ENCODE data around the gene SPATA16. TPM values are rescaled to one million over a fixed set of nuclear protein-coding genes. Genes with fewer than 3 reads are reported as not detected.

SPATA16 gene
- total and polyA plus RNA-seq, 2 donors (not counting 3 experiments of a cell fraction or from before 2014, with no cell fraction given), result not detected

DNA sequence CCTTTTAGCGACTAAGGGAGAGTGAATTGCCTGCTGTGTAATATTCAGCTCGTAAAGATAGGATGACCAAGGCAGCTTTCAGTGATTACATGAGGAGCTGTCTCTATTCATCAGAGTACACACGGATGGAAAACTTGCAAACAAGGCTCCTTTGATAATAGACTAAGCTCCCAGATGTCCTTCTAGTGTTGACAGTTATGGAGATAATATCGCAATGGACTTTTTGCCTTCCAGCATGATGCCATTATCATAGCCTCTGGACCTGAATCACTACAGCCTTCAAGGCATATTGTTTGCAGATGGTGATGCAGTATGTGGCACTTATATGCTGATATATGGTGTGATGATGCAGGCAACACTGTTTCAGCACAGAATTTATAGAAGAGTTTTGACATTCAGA lies 296.6 kb downstream of the SPATA16 start:
- Histone ChIP-seq H3K79me2 (ENCODE audit: control insufficient read depth, insufficient read depth, low read length) (no peaks in the 10 kb centered on the region), H3K9me1 (replicated peaks; ENCODE audit: control insufficient read depth, extremely low read depth, insufficient read depth, low read length) (no peaks in the 10 kb centered on the region), H3K9ac (replicated peaks; ENCODE audit: extremely low read depth, insufficient read depth, low read length) (no peak overlapping the region), H3K9me3 (replicated peaks; ENCODE audit: control insufficient read depth, insufficient read depth, low read length) (no peaks in the 10 kb centered on the region), H4K20me1 (replicated peaks; ENCODE audit: control insufficient read depth, extremely low read depth, insufficient read depth, low read length) (no peaks in the 10 kb centered on the region), H3K4me1 (ENCODE audit: control insufficient read depth, extremely low read depth, insufficient read depth, low read length) (peaks cover 10% of the 10 kb centered on the region), H3K4me2 (ENCODE audit: insufficient read depth, low read length) (no peak overlapping the region), H3K27ac (ENCODE audit: insufficient read depth, low read depth, low read length) (no peak overlapping the region), H3K36me3 (ENCODE audit: control insufficient read depth in 2 of 2, extremely low read depth in 1 of 2, insufficient read depth in 2 of 2, low read length in 2 of 2) (no peaks in the 10 kb centered on the region), H3K27me3 (ENCODE audit: control insufficient read depth in 2 of 2, insufficient read depth in 2 of 2, low read length in 2 of 2) (no peaks in the 10 kb centered on the region), H2AFZ (ENCODE audit: low read depth, low read length) (no peak overlapping the region), H3K4me3 (replicated peaks in 1 of 3; ENCODE audit: insufficient read depth in 1 of 3, low read depth in 1 of 3, low read length in 3 of 3) (no peak overlapping the region)
- CTCF ChIA-PET, result interaction anchor here (2.3 kb wide), 1 partner anchor 9 kb away, joined by 9 read pairs; no protein-coding TSS in a partner anchor
- no peak for FAIRE-seq
- dilution Hi-C loops (cut with MboI; ENCODE audit: extremely low pct_ligation_motif_present, low sequenced_read_pairs), result no loop called here
- TF ChIP-seq MYC (IDR thresholded peaks at IDR 0.05; ENCODE audit: low read depth, low read length) (no peak), GATA2 (IDR thresholded peaks at IDR 0.05; ENCODE audit: insufficient read depth, insufficient read length, low read depth, low read length) (no peak)
- intact Hi-C loops (cut with micrococcal nuclease), result loop anchor here (2.0 kb wide), 1 partner anchor 24 kb away; no protein-coding TSS in a partner anchor
- DNase-seq (ENCODE audit: low read depth, low spot score), result no peak
- BruUV-seq (replicated peaks), result no TSS peak
- POLR2A ChIA-PET, result no interaction called here

DNA sequence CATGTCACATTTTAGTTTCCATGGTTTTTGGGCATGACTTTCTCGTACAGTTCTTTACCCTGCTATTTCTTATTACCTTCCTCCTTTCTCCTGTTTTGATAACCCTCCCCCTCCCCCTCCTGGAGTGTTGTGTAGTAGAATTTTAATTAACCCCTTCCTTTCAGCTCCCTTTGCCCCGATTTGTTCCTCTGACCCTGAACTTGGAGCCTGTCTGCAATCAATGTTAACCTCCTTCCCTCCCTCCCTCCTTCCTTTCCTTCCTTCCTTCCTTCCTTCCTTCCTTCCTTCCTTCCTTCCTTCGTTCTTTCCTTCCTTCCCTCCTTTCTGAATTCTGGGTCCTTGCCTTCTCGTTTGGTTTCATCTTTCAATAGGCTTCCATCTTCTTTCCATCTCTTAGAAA lies 300.1 kb downstream of the SPATA16 start:
- ChIA-PET POLR2A (no interaction called here), CTCF (no interaction called here)
- FAIRE-seq, result no peak
- Histone ChIP-seq H3K9ac (replicated peaks; ENCODE audit: extremely low read depth, insufficient read depth, low read length) (no peak overlapping the region), H3K4me1 (ENCODE audit: control insufficient read depth, extremely low read depth, insufficient read depth, low read length) (no peaks in the 10 kb centered on the region), H3K4me2 (ENCODE audit: insufficient read depth, low read length) (no peak overlapping the region), H3K9me3 (replicated peaks; ENCODE audit: control insufficient read depth, insufficient read depth, low read length) (no peaks in the 10 kb centered on the region), H3K27ac (ENCODE audit: insufficient read depth, low read depth, low read length) (no peak overlapping the region), H3K27me3 (ENCODE audit: control insufficient read depth in 2 of 2, insufficient read depth in 2 of 2, low read length in 2 of 2) (no peaks in the 10 kb centered on the region), H2AFZ (ENCODE audit: low read depth, low read length) (no peak overlapping the region), H3K9me1 (replicated peaks; ENCODE audit: control insufficient read depth, extremely low read depth, insufficient read depth, low read length) (no peaks in the 10 kb centered on the region), H3K4me3 (replicated peaks in 1 of 3; ENCODE audit: insufficient read depth in 1 of 3, low read depth in 1 of 3, low read length in 3 of 3) (no peak overlapping the region), H3K79me2 (ENCODE audit: control insufficient read depth, insufficient read depth, low read length) (no peaks in the 10 kb centered on the region), H4K20me1 (replicated peaks; ENCODE audit: control insufficient read depth, extremely low read depth, insufficient read depth, low read length) (no peaks in the 10 kb centered on the region), H3K36me3 (ENCODE audit: control insufficient read depth in 2 of 2, extremely low read depth in 1 of 2, insufficient read depth in 2 of 2, low read length in 2 of 2) (no peaks in the 10 kb centered on the region)
- no peak for DNase-seq (ENCODE audit: low read depth, low spot score)
- dilution Hi-C loops (cut with MboI; ENCODE audit: extremely low pct_ligation_motif_present, low sequenced_read_pairs), result no loop called here
- no TSS peak for BruUV-seq (replicated peaks)
- TF ChIP-seq MYC (IDR thresholded peaks at IDR 0.05; ENCODE audit: low read depth, low read length), result no peak
- no peak for TF ChIP-seq FOS (IDR thresholded peaks at IDR 0.05; ENCODE audit: borderline replicate concordance, insufficient read depth, low read length)
- no peak for TF ChIP-seq POLR2A (IDR thresholded peaks at IDR 0.05; ENCODE audit: low read depth, low read length)
- no peak for TF ChIP-seq EZH2 (IDR thresholded peaks at IDR 0.05; ENCODE audit: borderline replicate concordance, low read depth, low read length, severe bottlenecking)
- TF ChIP-seq, protein P1, sequence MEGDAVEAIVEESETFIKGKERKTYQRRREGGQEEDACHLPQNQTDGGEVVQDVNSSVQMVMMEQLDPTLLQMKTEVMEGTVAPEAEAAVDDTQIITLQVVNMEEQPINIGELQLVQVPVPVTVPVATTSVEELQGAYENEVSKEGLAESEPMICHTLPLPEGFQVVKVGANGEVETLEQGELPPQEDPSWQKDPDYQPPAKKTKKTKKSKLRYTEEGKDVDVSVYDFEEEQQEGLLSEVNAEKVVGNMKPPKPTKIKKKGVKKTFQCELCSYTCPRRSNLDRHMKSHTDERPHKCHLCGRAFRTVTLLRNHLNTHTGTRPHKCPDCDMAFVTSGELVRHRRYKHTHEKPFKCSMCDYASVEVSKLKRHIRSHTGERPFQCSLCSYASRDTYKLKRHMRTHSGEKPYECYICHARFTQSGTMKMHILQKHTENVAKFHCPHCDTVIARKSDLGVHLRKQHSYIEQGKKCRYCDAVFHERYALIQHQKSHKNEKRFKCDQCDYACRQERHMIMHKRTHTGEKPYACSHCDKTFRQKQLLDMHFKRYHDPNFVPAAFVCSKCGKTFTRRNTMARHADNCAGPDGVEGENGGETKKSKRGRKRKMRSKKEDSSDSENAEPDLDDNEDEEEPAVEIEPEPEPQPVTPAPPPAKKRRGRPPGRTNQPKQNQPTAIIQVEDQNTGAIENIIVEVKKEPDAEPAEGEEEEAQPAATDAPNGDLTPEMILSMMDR (IDR thresholded peaks at IDR 0.05; ENCODE audit: extremely low read depth in 1 of 2, insufficient read depth in 1 of 2, low read depth in 1 of 2, low read length in 2 of 2), result no peak
- no peak for TF ChIP-seq GATA2 (IDR thresholded peaks at IDR 0.05; ENCODE audit: insufficient read depth, insufficient read length, low read depth, low read length)
- TF ChIP-seq POLR2AphosphoS5 (IDR thresholded peaks at IDR 0.05; ENCODE audit: insufficient read depth, low read depth, low read length), result no peak
- TF ChIP-seq, protein P2, sequence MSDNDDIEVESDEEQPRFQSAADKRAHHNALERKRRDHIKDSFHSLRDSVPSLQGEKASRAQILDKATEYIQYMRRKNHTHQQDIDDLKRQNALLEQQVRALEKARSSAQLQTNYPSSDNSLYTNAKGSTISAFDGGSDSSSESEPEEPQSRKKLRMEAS (IDR thresholded peaks at IDR 0.05; ENCODE audit: insufficient read depth, insufficient read length), result no peak
- no peak for TF ChIP-seq JUN (IDR thresholded peaks at IDR 0.05; ENCODE audit: borderline replicate concordance, insufficient read depth, insufficient read length, low read depth)
- intact Hi-C loops (cut with micrococcal nuclease), result no loop called here
